Cardiac fibroblast (primary cell): ENCODE results near the gene BBS4.

ENCODE experiments used
- DNase-seq, 2 donors: peaks; one replicate each; pipeline versions ENCODE4 v3.0.0 to v3.0.0-alpha.2; 2010; ENCODE audit warnings: low read depth in 2 of 2
- H3K4me3 ChIP-seq, 2 donors: replicated peaks in 1 of 2; 1 replicate in 1 of 2; 2 replicates in 1 of 2; pipeline ENCODE4 v1.5.1; 2011; ENCODE audit warnings: low read depth in 2 of 2, low read length in 2 of 2, mild to moderate bottlenecking in 2 of 2, moderate library complexity in 1 of 2
- TF ChIP-seq, protein P1 (sequence below): IDR thresholded peaks from one replicate; pipeline ENCODE4 v1.5.1; 2011; ENCODE audit warnings: low read depth, mild to moderate bottlenecking, low read length, inconsistent platforms

The BBS4 gene

DNA sequence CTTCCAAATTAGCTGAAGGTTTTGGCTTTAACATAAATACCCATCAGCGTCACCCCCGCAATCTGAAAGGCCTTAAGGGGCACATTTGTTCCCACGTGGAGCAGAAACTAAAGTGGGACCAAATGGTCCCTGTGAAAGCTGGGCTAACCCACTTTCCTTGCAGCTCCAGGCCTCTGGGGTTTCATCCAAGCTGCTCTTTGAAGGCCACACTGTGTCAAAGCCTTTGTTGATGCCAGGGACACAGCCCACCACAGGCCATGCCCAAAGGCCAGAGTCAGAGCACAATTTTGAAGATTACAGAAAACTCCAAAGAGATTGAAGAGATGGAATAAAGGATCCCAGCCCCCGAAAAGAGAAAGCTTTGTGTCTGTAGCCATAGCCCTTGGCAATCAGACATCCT is 100.2 kb downstream of the BBS4 start:
- DNase-seq, result no peak
- TF ChIP-seq, protein P1, sequence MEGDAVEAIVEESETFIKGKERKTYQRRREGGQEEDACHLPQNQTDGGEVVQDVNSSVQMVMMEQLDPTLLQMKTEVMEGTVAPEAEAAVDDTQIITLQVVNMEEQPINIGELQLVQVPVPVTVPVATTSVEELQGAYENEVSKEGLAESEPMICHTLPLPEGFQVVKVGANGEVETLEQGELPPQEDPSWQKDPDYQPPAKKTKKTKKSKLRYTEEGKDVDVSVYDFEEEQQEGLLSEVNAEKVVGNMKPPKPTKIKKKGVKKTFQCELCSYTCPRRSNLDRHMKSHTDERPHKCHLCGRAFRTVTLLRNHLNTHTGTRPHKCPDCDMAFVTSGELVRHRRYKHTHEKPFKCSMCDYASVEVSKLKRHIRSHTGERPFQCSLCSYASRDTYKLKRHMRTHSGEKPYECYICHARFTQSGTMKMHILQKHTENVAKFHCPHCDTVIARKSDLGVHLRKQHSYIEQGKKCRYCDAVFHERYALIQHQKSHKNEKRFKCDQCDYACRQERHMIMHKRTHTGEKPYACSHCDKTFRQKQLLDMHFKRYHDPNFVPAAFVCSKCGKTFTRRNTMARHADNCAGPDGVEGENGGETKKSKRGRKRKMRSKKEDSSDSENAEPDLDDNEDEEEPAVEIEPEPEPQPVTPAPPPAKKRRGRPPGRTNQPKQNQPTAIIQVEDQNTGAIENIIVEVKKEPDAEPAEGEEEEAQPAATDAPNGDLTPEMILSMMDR, result no peak
- no peak overlapping the region for H3K4me3 ChIP-seq

DNA sequence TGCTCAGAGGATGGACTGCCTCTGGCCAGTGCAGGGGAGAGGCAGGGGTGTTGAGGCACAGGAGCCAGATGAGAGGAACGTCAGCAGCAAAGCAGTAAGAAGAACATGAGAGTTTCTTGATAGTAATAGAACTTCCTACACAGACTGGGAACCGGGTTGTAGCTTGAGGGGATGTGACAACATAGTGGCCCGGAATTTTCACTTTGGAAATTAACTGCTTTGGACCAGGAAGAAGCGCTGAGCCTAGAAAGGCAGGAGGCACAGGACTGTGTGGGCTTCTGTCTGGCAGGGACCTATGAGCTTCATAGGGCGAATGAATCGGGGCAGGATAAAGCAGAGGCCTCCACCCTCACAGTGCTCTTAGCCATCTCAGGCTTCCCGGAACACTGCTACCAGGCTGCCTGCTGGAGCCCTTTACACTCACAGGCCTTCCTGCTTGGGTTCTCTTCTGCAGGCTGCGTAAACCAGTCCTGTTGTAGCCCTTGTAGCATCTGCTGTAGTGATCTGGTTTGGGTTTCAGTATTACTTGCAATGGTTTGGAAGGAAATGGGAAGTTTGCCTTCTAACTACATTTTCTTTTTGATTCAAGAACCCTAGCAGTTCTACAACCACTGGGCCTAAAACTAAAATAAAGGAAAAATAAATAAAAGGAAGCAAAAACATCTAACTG is 100.8 kb downstream of the BBS4 start:
- no peak for DNase-seq
- no peak overlapping the region for H3K4me3 ChIP-seq
- TF ChIP-seq, protein P1, result no peak

DNA sequence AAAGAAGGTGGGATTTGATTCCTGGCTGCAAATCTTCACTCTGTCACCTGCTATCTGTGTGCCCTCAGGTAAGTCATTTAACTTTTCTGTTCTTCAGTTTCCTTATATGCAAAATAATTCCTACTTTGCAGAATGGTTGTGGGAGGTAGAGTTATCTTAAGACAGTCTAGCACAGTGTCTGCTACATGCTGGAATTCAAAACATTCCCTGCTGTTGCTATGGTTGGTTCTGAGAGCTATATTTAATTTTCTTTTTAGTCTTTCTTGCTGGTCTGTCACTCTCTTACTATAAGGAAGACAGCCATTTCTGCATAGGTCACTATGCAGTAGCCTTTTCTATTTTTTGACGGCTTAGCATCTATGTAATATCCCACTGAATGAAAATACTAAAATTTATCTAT is 101.5 kb downstream of the BBS4 start:
- TF ChIP-seq, protein P1, result no peak
- H3K4me3 ChIP-seq, result no peak overlapping the region
- no peak for DNase-seq
